Stomach smooth muscle (tissue), 2 donors: Measurements from ENCODE around the gene LRP1.
A peak's percentile ranks its signal among the peaks of the same experiment; 100 is the strongest.

Experiments
- H3K27ac ChIP-seq: one replicate; pipeline ENCODE4 v1.7.0; 2013; ENCODE audit warnings: mild to moderate bottlenecking, low read length, inconsistent platforms
- H3K27me3 ChIP-seq, 2 donors: one replicate each; pipeline ENCODE4 v1.7.0; 2013; ENCODE audit warnings: low read length in 2 of 2; ENCODE audit not compliant: insufficient read depth in 2 of 2, control insufficient read depth in 1 of 2
- H3K36me3 ChIP-seq, 2 donors: one replicate each; pipeline ENCODE4 v1.7.0; 2013; ENCODE audit warnings: low read length in 2 of 2; ENCODE audit not compliant: control insufficient read depth in 2 of 2, insufficient read depth in 2 of 2
- H3K4me1 ChIP-seq: one replicate; pipeline ENCODE4 v1.7.0; 2013; ENCODE audit warnings: low read length; ENCODE audit not compliant: control insufficient read depth, insufficient read depth
- H3K4me3 ChIP-seq, 2 donors: one replicate each; pipeline ENCODE4 v1.7.0; 2013; ENCODE audit warnings: low read length in 2 of 2
- H3K9ac ChIP-seq, 2 donors: one replicate each; pipeline ENCODE4 v1.7.0; 2013; ENCODE audit warnings: low read length in 2 of 2, mild to moderate bottlenecking in 1 of 2
- H3K9me3 ChIP-seq, 2 donors: one replicate each; pipeline ENCODE4 v1.7.0; 2013; ENCODE audit warnings: low read length in 2 of 2; ENCODE audit not compliant: control insufficient read depth in 2 of 2
- donor health status: healthy.
- donor health status: Pancreatic carcinoma.

Gene LRP1

DNA sequence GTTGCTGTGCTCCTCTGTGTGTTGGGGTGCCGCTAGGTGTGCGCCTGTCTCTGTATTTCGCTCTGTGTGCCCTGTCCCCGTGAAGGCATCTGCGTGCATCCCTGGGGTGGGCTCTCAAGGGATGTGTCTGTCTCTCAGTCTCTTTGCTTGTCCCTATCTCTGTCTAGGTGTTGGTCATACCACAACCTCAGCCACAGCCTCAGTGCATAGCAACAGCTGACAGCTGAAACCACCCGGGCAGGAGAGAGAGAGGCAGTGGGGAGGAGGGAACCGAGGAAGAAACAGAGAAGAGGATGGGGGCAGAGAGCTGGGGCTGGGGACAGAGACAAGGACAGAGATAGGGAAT is 87.4 kb downstream of the LRP1 start:
- no peak overlapping the region for H3K9ac ChIP-seq
- H3K27ac ChIP-seq: no peak overlapping the region
- peaks cover 49 to 62% of the 10 kb centered on the region in 2 donors for H3K27me3 ChIP-seq
- no peak overlapping the region for H3K4me3 ChIP-seq
- peaks cover 0 to 9% of the 10 kb centered on the region in 2 donors for H3K36me3 ChIP-seq
- H3K9me3 ChIP-seq: no peaks in the 10 kb centered on the region
- H3K4me1 ChIP-seq: peaks cover 36% of the 10 kb centered on the region

DNA sequence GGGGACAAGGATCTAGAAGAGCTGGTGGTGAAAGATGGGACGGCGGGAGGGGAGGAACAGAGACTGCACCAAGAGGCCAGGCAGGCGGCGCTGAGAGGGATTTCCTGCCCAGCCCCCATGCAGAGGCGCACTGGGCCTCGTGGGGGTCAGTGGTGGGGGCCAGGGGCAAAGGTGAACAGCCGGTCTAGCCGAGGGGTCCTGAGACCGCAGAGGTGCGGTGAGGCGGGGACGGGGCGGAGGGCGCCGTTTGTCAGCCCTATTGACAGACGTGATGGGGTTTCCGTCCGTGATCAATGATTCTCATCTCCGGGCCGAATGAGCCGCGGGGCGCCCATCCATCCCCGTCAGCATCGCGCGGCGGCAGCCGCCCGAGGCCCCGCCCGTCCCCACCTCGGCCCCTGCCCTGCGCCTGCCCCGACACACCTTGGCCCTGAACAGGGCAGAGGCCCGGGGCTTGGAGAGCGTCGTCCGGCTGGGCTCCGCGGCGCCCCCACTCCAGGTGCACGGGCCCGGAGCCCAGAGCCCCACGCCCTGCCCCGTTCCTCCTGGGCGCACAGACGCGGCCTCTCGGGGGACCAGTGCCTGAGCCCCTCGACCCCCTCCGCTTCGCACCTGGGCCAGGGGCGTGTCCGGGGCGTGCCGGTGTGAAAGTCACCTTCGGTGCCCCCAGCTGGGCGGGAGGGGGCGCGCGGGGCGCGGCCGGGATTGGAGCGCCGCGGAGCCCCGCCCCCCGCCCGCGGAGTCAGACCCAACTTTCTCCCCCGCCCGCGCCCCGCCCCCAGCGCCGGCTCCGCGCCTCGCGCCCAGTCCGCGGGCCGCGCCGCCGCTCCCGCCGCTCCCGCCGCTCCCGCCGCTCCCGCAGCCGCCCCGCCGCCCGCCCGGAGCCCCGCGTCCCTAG is 88.0 kb downstream of the LRP1 start, which contains the start of gene NXPH4:
TSS of gene NXPH4 (plus strand) at position 781 of the 898 bp plus-strand sequence. CDS start 176 bp downstream, outside the sequence.
- H3K27me3 ChIP-seq: peaks cover 55 to 68% of the 10 kb centered on the region in 2 donors
- H3K9ac ChIP-seq: no peak within 1 kb of the TSS

DNA sequence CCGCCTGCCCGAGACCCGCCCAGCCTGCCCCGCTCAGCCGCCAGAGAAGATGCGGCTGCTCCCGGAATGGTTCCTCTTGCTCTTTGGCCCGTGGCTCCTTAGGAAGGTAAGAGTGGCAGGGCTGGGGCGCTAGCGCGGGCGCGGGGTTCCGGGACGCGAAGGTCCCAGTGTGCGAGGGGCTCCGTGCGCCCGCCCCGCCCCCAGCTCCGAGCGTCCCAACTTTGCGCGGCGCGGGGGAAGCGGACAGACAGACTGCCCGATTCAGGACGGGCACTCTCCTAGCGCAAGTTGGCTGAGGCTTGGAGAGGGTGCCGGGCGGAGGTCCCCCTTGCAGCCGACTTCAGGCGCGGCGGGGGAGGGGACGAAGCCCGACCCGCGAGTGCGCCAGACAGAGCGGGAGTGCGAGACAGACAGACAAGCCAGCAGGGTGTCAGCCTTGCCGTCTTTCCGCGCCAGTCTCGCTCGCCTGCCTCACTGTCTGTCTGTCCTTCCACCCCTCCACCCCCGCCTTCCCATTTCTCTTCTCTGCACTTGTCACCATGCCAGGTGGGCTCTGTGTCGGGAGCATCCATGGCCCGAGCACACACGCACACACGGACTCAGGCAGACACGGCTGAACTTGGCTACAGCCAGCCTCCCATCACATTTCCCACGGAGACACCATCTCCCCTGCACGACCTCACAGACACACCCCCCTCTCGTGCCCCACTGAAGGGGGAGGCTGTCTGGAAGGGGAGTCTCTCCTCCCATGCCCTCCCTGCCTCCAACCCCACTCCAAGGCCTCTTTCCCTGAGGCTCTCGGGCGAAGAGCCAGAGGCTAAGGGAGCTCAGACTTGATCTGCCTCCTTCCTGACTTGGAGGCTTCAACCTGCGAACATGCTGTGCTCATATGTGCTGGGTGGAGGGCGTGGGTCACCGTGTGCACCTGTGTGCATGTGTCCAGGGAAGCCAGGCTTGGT is 88.9 kb downstream of the LRP1 start:
- no peak overlapping the region for H3K9ac ChIP-seq
- no peak overlapping the region for H3K27ac ChIP-seq
- peak overlapping the region; percentile 53 to 66 for H3K4me3 ChIP-seq
- H3K4me1 ChIP-seq: peaks cover 36% of the 10 kb centered on the region
- peaks cover 0 to 2% of the 10 kb centered on the region in 2 donors for H3K36me3 ChIP-seq
- H3K9me3 ChIP-seq: no peaks in the 10 kb centered on the region
- H3K27me3 ChIP-seq: peaks cover 64 to 78% of the 10 kb centered on the region in 2 donors

More for the DNA sequence above, 88.0 kb downstream of the LRP1 start, which contains the start of gene NXPH4:
- H3K9me3 ChIP-seq: no peaks in the 10 kb centered on the region
- peaks cover 36% of the 10 kb centered on the region for H3K4me1 ChIP-seq
- no peak within 1 kb of the TSS for H3K27ac ChIP-seq
- peak within 1 kb of the TSS; percentile 53 to 66 for H3K4me3 ChIP-seq
- peaks cover 0 to 6% of the 10 kb centered on the region in 2 donors for H3K36me3 ChIP-seq

DNA sequence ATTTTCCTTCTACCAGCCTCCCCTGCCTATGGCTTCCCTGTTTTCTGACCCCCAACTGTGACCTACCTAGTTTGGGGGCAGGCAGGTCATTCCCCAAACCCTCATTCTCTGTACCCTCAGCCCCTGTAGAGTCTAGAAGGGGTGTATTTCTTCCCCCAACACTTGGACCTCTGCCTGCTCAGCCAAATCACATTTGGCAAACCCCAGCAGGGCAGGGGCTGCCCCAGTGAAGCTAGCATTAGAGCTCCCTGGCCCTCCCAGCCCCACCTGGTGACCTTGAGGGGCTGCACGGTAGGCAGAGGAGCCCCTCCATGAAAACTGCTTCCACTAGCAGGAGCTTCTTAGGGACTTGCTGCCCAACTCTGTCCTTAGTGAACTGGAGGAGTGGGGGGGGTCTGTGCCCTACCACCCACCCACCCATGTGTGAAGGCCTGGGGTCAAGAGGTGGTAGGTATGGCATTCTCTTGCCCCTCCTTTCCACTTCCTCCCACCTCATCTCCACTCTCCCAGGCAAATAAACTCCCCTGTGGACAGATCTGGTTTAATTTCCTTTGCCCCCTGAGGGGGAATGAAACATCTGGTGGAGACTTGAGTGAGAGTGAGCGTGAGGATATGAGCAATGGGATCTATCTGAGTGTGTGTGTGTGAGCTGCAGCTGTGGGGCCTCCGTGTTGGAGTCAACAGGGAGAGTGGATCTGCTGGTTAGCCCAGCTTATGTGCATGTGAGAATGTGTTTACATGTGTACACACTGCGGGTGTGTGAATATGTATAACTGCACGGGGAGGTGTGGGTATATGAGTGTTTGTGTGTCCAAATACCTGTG is 90.0 kb downstream of the LRP1 start:
- Histone ChIP-seq H3K9me3 (no peaks in the 10 kb centered on the region), H3K4me1 (peaks cover 36% of the 10 kb centered on the region), H3K4me3 (no peak overlapping the region), H3K9ac (no peak overlapping the region), H3K27ac (no peak overlapping the region), H3K27me3 (peaks cover 73 to 88% of the 10 kb centered on the region in 2 donors), H3K36me3 (no peaks in the 10 kb centered on the region)

DNA sequence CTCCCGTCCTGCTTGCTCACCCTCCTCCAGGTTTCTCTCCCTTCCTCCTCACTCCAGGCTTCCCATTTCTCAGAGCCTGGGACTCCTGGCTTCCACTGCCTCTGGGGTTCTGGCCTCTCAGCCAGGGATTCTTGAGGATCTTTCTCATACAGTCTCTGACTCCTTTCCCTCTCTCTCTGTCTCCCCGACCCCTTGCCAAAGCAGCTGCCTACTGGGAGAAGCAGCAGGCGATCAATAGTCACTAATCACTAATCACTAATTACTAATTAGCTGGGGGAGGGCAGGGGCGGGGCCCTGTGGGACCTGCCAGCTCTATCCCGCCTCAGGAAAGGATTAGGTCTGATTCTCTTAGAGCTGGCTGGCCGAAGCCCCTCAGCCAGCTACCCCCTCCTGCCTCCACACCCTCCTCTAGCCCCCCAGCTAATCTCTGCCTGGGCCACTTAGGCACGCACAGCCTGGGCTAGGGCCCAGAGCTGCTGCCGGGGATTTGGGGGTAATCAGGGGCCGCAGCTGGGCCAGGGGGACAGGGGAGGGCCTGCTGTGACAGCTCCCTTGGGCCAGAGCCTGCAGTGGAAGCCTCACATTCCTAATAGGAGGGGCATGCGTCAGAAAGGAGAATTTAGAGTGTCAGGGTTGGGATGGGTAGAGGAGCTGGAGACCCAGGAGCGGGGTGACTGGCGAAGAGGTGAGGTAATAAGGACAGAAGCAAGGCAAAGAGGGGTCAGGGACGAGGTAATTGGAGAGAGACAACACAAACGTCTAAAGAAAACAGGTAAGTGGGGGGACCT is 91.1 kb downstream of the LRP1 start:
- H3K27ac ChIP-seq: no peak overlapping the region
- H3K4me3 ChIP-seq: no peak overlapping the region
- peaks cover 27% of the 10 kb centered on the region for H3K4me1 ChIP-seq
- no peaks in the 10 kb centered on the region for H3K9me3 ChIP-seq
- H3K27me3 ChIP-seq: peaks cover 80 to 97% of the 10 kb centered on the region in 2 donors
- H3K36me3 ChIP-seq: no peaks in the 10 kb centered on the region
- no peak overlapping the region for H3K9ac ChIP-seq

DNA sequence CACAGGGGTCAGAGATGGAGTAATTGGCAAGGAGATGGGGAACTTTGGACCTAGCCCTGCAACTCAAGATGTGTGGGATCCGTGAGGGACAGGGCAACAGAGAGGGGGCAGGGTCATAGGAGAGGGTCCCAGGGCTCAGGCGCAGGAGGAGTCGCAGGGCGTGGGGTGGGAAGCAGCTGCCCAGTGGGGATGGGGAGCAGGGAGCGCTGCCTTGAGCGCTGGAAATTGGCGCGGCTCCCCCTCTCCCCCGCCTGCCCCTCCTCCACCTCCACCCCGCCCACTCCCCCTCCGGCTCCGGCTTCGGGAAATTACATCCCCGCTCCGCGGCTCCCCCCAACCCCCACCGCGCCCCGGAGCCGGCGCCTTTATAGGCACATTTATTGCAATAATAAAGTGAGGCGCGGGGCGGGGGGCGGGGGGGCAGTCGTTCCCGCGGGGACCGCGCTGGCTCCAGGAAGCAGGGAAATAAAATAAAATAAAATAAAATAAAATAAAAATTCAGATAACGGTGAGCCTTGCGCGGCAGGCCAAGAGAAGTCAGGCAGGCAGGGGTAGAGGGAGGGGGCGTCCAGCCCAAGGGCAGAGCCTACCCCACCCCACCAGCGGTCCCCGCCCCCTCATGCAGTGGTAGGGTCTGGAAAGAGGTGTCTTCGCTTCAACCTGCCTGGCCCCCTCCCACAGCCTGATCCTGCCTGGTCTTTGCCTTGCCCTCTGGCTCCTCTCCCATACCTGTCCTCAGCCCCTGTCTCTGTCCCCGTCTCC is 91.9 kb downstream of the LRP1 start:
- Histone ChIP-seq H3K4me1 (peaks cover 26% of the 10 kb centered on the region), H3K9ac (no peak overlapping the region), H3K27me3 (peaks cover 80 to 97% of the 10 kb centered on the region in 2 donors), H3K9me3 (no peaks in the 10 kb centered on the region), H3K4me3 (no peak overlapping the region), H3K36me3 (no peaks in the 10 kb centered on the region), H3K27ac (no peak overlapping the region)

DNA sequence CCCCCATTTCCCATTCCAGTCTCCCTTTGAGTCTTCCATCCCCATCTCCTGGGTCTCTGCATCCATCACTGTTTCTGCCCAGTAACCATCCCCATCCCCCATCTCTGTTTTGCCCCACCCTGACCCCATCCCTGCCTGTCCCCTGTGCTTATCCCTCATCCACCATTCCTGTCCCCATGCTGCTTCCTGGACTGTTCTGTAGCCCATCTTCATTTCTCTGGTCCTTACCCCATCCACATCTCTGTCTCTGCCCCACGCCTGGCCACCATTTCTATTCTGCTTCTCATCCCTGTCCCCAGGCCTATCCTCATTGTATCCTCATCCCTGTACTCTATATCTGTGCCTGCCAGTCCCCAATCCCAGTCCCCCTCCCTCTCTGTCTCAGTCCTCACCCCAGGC is 92.5 kb downstream of the LRP1 start:
- Histone ChIP-seq H3K9ac (no peak overlapping the region), H3K27me3 (peaks cover 78 to 97% of the 10 kb centered on the region in 2 donors), H3K9me3 (no peaks in the 10 kb centered on the region), H3K36me3 (no peaks in the 10 kb centered on the region), H3K4me3 (no peak overlapping the region), H3K4me1 (peaks cover 22% of the 10 kb centered on the region), H3K27ac (no peak overlapping the region)

DNA sequence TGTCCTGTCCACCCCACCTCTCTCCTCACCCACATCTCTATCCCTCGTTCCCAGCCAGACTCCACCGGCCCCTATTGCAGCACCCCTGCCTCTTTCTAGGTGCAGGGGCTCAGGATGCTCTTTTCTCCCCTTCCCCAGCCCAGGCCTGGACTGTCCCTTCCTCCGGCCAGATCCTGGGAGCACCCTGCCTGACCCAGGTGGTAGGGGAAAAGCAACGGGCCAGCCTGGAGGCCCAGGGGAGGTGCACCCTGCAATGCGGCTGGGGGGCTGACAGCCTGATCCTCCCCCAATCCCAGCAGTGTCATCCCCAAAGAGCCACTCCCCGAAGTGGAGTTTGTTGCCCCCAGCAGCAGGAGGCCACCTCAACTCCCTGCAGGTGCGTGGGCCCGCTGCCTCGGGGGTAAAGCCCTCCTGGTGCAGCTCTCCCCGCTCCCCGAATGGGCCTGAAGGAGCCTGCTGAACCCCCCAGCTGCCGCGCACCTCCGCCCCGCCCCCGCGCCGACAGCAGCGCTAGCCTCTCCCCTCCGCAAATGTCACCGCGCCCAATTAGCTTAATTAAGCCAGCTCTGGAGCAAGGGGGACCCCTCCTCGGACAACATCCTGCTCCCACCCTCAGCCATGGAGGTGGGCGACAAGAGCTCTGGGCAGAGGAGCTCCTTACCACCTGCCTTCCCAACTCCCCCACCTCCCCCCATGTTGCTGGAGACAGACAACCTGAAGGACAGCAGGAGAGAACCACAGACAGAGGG is 93.1 kb downstream of the LRP1 start:
- peaks cover 79 to 96% of the 10 kb centered on the region in 2 donors for H3K27me3 ChIP-seq
- no peak overlapping the region for H3K9ac ChIP-seq
- no peaks in the 10 kb centered on the region for H3K36me3 ChIP-seq
- peaks cover 17% of the 10 kb centered on the region for H3K4me1 ChIP-seq
- H3K27ac ChIP-seq: no peak overlapping the region
- H3K9me3 ChIP-seq: no peaks in the 10 kb centered on the region
- H3K4me3 ChIP-seq: no peak overlapping the region
